Measurements from ENCODE around the gene ATG9B. TPM values are rescaled to one million over a fixed set of nuclear protein-coding genes. Genes with fewer than 3 reads are reported as not detected.

ATG9B gene
- total and polyA plus RNA-seq, 9 of the 15 experiments (the other 6 are each of a cell fraction or from before 2014, with no cell fraction given): 0.29 to 8.0 (median 2.1) TPM

DNA sequence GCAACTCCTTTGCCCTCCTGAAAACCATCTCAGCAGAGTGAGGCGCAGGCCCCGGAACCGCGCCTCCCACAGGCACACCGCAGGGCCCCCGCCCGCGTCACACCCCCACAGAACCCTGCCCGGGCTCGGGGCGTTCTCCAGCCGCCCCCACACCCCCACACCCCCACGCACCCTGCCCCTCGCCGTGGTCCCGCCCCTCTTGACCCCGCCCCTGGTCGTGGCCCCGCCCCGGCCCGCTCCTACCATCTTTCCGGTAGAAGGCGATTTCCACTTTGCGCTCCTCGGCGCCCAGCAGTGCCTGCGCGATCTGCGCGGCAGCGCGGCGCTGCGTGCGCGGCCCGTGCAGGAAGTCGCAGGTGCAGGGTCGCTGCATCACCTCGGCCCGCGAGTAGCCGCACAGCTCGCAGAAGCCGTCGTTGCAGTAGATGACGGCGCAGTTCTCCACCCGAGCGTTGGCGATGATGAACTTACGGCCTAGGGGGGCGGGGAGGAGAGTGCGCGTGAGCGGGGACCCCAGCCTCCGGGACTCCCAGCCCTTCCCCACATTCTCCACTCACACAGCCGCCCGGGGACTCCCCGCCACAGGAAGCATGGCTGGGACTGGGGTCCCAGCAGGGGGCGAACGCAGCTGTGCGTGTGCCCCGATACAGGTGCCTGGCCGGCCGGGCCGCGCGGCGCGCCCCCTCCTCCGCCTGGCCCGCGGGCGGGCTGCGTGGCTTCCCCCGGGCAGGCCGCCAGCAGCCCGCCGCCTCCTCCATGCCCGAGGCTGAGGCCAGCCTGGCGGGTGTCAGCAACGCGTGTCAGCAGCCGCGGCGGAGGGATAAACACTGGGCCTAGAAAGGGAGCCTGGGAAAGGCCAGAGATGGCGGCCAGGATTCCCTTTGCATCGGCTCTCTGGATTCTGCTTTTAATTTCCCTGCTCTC is 49.6 kb downstream of the ATG9B start (continued):
- TF ChIP-seq CBX1 (IDR thresholded peaks at IDR 0.05; ENCODE audit: low read depth) (peak; percentile 31), PHB (CRISPR knock-in tag; IDR thresholded peaks at IDR 0.05) (peak; percentile 92), MEIS2 (IDR thresholded peaks at IDR 0.05; ENCODE audit: partially characterized antibody) (peak; percentile 58), TAF15 (IDR thresholded peaks at IDR 0.05; ENCODE audit: low read depth, low read length) (no peak), ZNF12 (CRISPR knock-in tag; IDR thresholded peaks at IDR 0.05) (0 out of 2 replicates have a peak, but pooled peaks have one; percentile 57), CXXC5 (CRISPR knock-in tag; IDR thresholded peaks at IDR 0.05) (peak; percentile 93), GMEB1 (CRISPR knock-in tag; IDR thresholded peaks at IDR 0.05) (peak; percentile 67), TSC22D4 (tag; IDR thresholded peaks at IDR 0.05) (no peak), HDAC1 (IDR thresholded peaks at IDR 0.05) (peak in 1 of 2 experiments; percentile 91; a peak in 2 of 4 replicates), CBFB (CRISPR knock-in tag; IDR thresholded peaks at IDR 0.05) (no peak), EP400 (IDR thresholded peaks at IDR 0.05) (peak; percentile 70; the same call in 1 of the 2 replicates), ATF1 (CRISPR knock-in tag; IDR thresholded peaks at IDR 0.05) (peak; percentile 7; the same call in 1 of the 2 replicates), ATF1 (tag; IDR thresholded peaks at IDR 0.05) (peak; percentile 75), FOXP4 (CRISPR knock-in tag; IDR thresholded peaks at IDR 0.05; ENCODE audit: borderline replicate concordance) (no peak), RBM14 (IDR thresholded peaks at IDR 0.05; ENCODE audit: borderline replicate concordance, insufficient read depth, low read depth, low read length) (no peak), NR2C1 (IDR thresholded peaks at IDR 0.05) (peak; percentile 68; the same call in 1 of the 2 replicates), NR2C1 (tag; IDR thresholded peaks at IDR 0.05) (peak; percentile 75)
- TF ChIP-seq, protein P1, sequence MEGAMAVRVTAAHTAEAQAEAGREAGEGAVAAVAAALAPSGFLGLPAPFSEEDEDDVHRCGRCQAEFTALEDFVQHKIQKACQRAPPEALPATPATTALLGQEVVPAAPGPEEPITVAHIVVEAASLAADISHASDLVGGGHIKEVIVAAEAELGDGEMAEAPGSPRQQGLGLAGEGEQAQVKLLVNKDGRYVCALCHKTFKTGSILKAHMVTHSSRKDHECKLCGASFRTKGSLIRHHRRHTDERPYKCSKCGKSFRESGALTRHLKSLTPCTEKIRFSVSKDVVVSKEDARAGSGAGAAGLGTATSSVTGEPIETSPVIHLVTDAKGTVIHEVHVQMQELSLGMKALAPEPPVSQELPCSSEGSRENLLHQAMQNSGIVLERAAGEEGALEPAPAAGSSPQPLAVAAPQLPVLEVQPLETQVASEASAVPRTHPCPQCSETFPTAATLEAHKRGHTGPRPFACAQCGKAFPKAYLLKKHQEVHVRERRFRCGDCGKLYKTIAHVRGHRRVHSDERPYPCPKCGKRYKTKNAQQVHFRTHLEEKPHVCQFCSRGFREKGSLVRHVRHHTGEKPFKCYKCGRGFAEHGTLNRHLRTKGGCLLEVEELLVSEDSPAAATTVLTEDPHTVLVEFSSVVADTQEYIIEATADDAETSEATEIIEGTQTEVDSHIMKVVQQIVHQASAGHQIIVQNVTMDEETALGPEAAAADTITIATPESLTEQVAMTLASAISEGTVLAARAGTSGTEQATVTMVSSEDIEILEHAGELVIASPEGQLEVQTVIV (CRISPR knock-in tag; IDR thresholded peaks at IDR 0.05; ENCODE audit: borderline replicate concordance): 0 out of 2 replicates have a peak, but pooled peaks have one; percentile 56
- TF ChIP-seq, protein P2, sequence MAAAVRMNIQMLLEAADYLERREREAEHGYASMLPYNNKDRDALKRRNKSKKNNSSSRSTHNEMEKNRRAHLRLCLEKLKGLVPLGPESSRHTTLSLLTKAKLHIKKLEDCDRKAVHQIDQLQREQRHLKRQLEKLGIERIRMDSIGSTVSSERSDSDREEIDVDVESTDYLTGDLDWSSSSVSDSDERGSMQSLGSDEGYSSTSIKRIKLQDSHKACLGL (CRISPR knock-in tag; IDR thresholded peaks at IDR 0.05; ENCODE audit: borderline replicate concordance, poor library complexity, severe bottlenecking): peak; percentile 39
- TF ChIP-seq, protein P3, sequence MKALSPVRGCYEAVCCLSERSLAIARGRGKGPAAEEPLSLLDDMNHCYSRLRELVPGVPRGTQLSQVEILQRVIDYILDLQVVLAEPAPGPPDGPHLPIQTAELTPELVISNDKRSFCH (CRISPR knock-in tag; IDR thresholded peaks at IDR 0.05): no peak
- TF ChIP-seq, protein P3 (tag; IDR thresholded peaks at IDR 0.05): peak; percentile 69; the same call in 1 of the 2 replicates
